ENCODE measurements around the gene SYT7.

DNA sequence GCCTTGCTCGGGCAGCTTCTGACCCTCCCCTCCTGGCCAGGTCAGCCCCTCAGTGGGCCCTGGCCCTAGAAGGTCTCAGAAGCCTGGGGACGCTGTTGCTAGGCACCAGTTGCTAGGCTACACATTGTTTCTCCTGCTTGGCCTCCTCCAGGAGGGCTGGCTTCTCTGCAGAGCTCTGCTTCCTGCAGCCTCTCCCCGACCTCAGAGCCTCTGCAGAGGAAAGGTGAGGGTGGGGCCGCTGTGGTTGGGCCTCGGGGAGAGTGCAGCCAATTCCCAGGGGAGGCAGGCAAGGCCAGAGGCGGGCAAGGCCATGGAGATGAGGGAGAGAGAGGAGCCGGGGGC is 99.9 kb downstream of the SYT7 start:
- no peak for TF ChIP-seq POLR2AphosphoS5 (IDR thresholded peaks at IDR 0.05; ENCODE audit: borderline replicate concordance, low read depth, low read length)
- no peak for TF ChIP-seq EZH2 (IDR thresholded peaks at IDR 0.05)
